Measurements from ENCODE around the gene NHLH2.

DNA sequence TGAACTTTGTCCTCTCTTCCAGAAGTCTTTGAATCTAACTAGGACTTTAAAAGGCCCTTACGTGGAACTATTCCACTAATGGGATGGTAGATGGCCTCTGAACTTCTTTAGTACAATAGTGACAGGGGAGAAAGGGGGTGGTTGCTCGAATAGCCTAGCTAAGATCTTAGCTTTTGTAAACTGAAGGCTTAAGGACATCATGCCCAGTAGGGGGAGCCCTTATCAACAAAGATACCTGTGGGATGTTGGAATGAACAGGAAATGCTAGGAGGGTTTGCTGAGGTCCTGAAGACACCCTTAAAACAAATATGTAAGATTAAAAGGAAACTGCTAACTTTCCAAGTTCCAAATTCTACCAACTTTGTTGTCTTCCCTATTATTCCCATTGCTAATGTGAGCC is 33.2 kb downstream of the NHLH2 start:
- TF ChIP-seq, protein P1, sequence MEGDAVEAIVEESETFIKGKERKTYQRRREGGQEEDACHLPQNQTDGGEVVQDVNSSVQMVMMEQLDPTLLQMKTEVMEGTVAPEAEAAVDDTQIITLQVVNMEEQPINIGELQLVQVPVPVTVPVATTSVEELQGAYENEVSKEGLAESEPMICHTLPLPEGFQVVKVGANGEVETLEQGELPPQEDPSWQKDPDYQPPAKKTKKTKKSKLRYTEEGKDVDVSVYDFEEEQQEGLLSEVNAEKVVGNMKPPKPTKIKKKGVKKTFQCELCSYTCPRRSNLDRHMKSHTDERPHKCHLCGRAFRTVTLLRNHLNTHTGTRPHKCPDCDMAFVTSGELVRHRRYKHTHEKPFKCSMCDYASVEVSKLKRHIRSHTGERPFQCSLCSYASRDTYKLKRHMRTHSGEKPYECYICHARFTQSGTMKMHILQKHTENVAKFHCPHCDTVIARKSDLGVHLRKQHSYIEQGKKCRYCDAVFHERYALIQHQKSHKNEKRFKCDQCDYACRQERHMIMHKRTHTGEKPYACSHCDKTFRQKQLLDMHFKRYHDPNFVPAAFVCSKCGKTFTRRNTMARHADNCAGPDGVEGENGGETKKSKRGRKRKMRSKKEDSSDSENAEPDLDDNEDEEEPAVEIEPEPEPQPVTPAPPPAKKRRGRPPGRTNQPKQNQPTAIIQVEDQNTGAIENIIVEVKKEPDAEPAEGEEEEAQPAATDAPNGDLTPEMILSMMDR (IDR thresholded peaks at IDR 0.05) = peak; percentile 34 to 55 (median 52)
- no peak for TF ChIP-seq POLR2A (IDR thresholded peaks at IDR 0.05)
- no peak for TF ChIP-seq POLR2AphosphoS5 (IDR thresholded peaks at IDR 0.05)
